ENCODE data around the gene FKRP.

DNA sequence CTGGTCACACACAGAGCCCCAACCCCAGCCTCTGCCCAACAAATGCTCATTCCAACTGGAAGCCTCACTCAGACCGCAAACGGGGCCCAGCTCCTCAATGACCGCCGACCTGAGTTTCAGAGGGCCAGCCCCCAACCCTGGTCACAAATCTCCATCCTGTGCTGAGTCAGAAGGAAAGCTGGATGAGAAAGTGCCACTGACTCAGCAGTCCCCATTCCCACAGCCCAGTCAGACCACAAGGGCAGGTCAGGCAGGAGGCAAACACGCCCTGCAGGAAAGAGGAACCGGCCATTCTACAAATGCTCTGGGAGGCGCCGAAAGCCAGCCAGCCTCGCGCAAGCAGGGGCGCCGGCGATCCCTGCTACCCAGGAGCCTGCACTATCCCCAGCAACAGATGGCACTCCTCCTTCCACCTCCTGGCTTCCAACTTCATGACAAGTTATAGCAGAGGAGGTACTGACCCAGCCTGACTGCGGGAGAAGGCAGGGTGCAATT is 14.8 kb upstream of the FKRP start:
- TF ChIP-seq SMC3 (IDR thresholded peaks at IDR 0.05) (no peak), POLR2A (IDR thresholded peaks at IDR 0.05; ENCODE audit: low read length) (no peak)
- TF ChIP-seq, protein P1, sequence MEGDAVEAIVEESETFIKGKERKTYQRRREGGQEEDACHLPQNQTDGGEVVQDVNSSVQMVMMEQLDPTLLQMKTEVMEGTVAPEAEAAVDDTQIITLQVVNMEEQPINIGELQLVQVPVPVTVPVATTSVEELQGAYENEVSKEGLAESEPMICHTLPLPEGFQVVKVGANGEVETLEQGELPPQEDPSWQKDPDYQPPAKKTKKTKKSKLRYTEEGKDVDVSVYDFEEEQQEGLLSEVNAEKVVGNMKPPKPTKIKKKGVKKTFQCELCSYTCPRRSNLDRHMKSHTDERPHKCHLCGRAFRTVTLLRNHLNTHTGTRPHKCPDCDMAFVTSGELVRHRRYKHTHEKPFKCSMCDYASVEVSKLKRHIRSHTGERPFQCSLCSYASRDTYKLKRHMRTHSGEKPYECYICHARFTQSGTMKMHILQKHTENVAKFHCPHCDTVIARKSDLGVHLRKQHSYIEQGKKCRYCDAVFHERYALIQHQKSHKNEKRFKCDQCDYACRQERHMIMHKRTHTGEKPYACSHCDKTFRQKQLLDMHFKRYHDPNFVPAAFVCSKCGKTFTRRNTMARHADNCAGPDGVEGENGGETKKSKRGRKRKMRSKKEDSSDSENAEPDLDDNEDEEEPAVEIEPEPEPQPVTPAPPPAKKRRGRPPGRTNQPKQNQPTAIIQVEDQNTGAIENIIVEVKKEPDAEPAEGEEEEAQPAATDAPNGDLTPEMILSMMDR (IDR thresholded peaks at IDR 0.05), result no peak
- TF ChIP-seq, protein P2, sequence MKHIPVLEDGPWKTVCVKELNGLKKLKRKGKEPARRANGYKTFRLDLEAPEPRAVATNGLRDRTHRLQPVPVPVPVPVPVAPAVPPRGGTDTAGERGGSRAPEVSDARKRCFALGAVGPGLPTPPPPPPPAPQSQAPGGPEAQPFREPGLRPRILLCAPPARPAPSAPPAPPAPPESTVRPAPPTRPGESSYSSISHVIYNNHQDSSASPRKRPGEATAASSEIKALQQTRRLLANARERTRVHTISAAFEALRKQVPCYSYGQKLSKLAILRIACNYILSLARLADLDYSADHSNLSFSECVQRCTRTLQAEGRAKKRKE (CRISPR knock-in tag; IDR thresholded peaks at IDR 0.05; ENCODE audit: low read depth), result no peak

Data from A549 (cell line).